Aortic smooth muscle cell (primary cell): ENCODE results near the gene PCP4. TPM values are rescaled to one million over a fixed set of nuclear protein-coding genes. Genes with fewer than 3 reads are reported as not detected.

Source experiments
- total RNA-seq: library from RNA; depleted of rRNA; stranded (reverse); fragments of >200 nt; gene quantifications from 2 replicates; pipeline ENCODE4 v1.2.3, GENCODE V29; 2014

The PCP4 gene
- total RNA-seq, result not detected in 2 replicates

DNA sequence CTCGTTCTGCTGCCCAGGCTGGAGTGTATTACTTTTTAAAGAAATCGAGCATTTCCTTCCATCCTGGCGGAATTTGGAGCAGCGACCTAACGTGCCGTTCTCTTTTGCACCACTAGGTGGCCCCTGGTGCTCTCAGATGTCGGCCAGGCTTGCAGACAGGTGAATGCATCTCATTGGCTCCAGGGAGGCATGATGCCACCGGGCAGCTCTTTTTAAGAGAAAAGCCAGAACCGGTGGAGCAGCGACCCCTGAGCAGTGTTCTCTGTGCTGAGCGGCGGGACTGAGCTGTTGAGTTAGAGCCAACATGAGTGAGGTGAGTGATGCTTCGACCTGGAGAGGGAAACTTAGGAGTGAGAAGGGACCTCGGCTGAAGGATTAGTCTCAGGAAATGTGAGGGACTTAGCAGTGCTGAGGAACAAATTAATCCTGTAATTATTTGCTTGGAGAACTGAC lies at the start of gene PCP4:
Gene PCP4 (plus strand): TSS at position 241 of the 453 bp plus-strand sequence. CDS start 64 bp downstream, at position 305.

Other genes with a start within 250 kb of the PCP4 start
- not detected in 2 replicates for gene IGSF5, start 122.3 kb upstream of the PCP4 start, total RNA-seq